HEK293T (cell line): ENCODE measurements around the gene LYPD6B.

Experiments
- ARNT ChIP-seq: fragments of 450-650 bp; IDR thresholded peaks from 2 replicates; pipeline ENCODE4 v1.6.1; 2017; ENCODE audit warnings: mild to moderate bottlenecking
- BHLHE40 ChIP-seq: fragments of 450-650 bp; IDR thresholded peaks from 2 replicates; pipeline ENCODE4 v1.6.1; 2016; ENCODE audit warnings: mild to moderate bottlenecking, moderate library complexity, borderline replicate concordance
- ELF4 ChIP-seq: fragments of 450-650 bp; IDR thresholded peaks from 2 replicates; pipeline ENCODE4 v1.6.1; 2017; ENCODE audit warnings: antibody characterized with exemption
- FOXA1 ChIP-seq: fragments of 450-650 bp; IDR thresholded peaks from 2 replicates; pipeline ENCODE4 v1.6.1; 2016; ENCODE audit warnings: mild to moderate bottlenecking
- FOXK2 ChIP-seq: fragments of 450-650 bp; IDR thresholded peaks from 2 replicates; pipeline ENCODE4 v1.6.1; 2016; ENCODE audit warnings: mild to moderate bottlenecking
- FOXM1 ChIP-seq: fragments of 450-650 bp; IDR thresholded peaks from 2 replicates; pipeline ENCODE4 v1.6.1; 2017; ENCODE audit warnings: mild to moderate bottlenecking, borderline replicate concordance
- HDGF ChIP-seq: fragments of 450-650 bp; IDR thresholded peaks from 2 replicates; pipeline ENCODE4 v1.6.1; 2017; ENCODE audit warnings: antibody characterized with exemption, borderline replicate concordance
- LEF1 ChIP-seq: fragments of 450-650 bp; IDR thresholded peaks from 2 replicates; pipeline ENCODE4 v1.6.1; 2017; ENCODE audit warnings: mild to moderate bottlenecking, borderline replicate concordance
- NFRKB ChIP-seq: fragments of 450-650 bp; IDR thresholded peaks from 2 replicates; pipeline ENCODE4 v1.6.1; 2016; ENCODE audit warnings: mild to moderate bottlenecking, moderate library complexity
- PKNOX1 ChIP-seq: fragments of 450-650 bp; IDR thresholded peaks from 2 replicates; pipeline ENCODE4 v1.6.1; 2016
- SP1 ChIP-seq: fragments of 450-650 bp; IDR thresholded peaks from 2 replicates; pipeline ENCODE4 v1.6.1; 2017
- SUZ12 ChIP-seq: fragments of 450-650 bp; IDR thresholded peaks from 2 replicates; pipeline ENCODE4 v1.6.1; 2016; ENCODE audit warnings: mild to moderate bottlenecking
- TARDBP ChIP-seq: fragments of 450-650 bp; IDR thresholded peaks from 2 replicates; pipeline ENCODE4 v1.6.1; 2016

- no peak for TF ChIP-seq HDGF
- no peak for TF ChIP-seq TARDBP
- TF ChIP-seq NFRKB = no peak
- no peak for TF ChIP-seq LEF1
- no peak for TF ChIP-seq FOXK2
- TF ChIP-seq FOXM1 = no peak
- TF ChIP-seq SUZ12 = no peak
- TF ChIP-seq ARNT = no peak
- TF ChIP-seq SP1 = no peak
- TF ChIP-seq FOXA1 = no peak
- TF ChIP-seq ELF4 = no peak
- no peak for TF ChIP-seq BHLHE40
- TF ChIP-seq PKNOX1 = no peak
Measured at GRCh38 chr2:149223472-149224095, 185.1 kb downstream of the LYPD6B start.
